Measurements from ENCODE around the gene MAML3. TPM values are rescaled to one million over a fixed set of nuclear protein-coding genes. Genes with fewer than 3 reads are reported as not detected.

Gene MAML3
- total RNA-seq, 2 experiments from 2014 or later: 2.5 to 2.9 TPM

DNA sequence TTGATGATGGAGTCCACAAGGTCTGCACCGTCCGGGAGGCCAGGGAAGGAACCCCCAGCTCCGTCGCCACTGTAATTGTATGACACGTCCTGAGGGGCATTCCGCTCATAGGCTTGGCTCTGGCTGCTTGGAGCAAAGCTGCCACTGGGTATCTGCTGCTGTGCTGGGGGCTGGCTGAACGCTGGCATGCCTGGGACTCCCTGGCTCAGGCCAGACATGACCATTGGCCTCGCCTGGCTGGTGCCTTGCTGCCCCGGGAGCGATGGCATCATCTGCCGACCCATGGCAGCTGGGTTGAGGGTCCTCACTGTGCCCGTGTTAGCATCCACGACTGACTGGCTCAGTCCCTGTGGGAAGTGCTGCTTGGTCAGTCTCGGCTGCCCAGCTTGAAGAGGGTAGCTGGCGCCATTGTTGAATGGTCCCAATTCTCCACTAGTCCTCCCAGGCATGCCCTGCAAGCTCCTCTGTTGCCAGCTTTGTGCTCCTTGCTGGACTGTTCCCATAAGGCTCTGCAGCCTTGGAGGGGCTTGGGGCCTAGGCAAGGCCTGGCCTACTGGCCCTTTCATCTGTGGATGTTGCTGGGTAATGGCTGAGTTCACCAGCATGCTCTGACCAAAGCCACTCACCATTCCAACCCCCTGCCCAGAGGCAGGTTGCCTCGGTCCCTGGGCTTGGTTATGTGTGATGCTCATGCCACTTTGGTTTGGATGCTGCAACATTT lies 434.4 kb downstream of the MAML3 start:
- H3K4me1 ChIP-seq (ENCODE audit: insufficient read depth, low read length): no peaks in the 10 kb centered on the region
- Mint-ChIP-seq H3K4me1 (ENCODE audit: low read depth) (no peaks in the 10 kb centered on the region), H3K36me3 (ENCODE audit: low read depth) (peaks cover 8% of the 10 kb centered on the region), H3K27me3 (no peaks in the 10 kb centered on the region), H3K9me3 (no peaks in the 10 kb centered on the region), H3K27ac (no peak overlapping the region), H3K4me3 (no peak overlapping the region)
- H3K27ac ChIP-seq (ENCODE audit: low read depth in 1 of 2, low read length in 2 of 2): no peak overlapping the region
- ATAC-seq (ENCODE audit: poor library complexity): no peak
- no peaks in the 10 kb centered on the region for H3K9me3 ChIP-seq (ENCODE audit: control insufficient read depth in 1 of 2, insufficient read depth in 1 of 2, low read length in 2 of 2)
- ChIA-PET CTCF (no interaction called here), POLR2A (no interaction called here)
- intact Hi-C loops (cut with DNase I, micrococcal nuclease): no loop called here
- TF ChIP-seq, protein P1, sequence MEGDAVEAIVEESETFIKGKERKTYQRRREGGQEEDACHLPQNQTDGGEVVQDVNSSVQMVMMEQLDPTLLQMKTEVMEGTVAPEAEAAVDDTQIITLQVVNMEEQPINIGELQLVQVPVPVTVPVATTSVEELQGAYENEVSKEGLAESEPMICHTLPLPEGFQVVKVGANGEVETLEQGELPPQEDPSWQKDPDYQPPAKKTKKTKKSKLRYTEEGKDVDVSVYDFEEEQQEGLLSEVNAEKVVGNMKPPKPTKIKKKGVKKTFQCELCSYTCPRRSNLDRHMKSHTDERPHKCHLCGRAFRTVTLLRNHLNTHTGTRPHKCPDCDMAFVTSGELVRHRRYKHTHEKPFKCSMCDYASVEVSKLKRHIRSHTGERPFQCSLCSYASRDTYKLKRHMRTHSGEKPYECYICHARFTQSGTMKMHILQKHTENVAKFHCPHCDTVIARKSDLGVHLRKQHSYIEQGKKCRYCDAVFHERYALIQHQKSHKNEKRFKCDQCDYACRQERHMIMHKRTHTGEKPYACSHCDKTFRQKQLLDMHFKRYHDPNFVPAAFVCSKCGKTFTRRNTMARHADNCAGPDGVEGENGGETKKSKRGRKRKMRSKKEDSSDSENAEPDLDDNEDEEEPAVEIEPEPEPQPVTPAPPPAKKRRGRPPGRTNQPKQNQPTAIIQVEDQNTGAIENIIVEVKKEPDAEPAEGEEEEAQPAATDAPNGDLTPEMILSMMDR (IDR thresholded peaks at IDR 0.05): no peak
- no peaks in the 10 kb centered on the region for H3K36me3 ChIP-seq (ENCODE audit: insufficient read depth, low read length)
- H3K4me3 ChIP-seq (ENCODE audit: low read length): no peak overlapping the region
- DNase-seq: no peak
- H3K27me3 ChIP-seq (ENCODE audit: control insufficient read depth in 1 of 2, insufficient read depth in 2 of 2, low read length in 2 of 2): no peaks in the 10 kb centered on the region

DNA sequence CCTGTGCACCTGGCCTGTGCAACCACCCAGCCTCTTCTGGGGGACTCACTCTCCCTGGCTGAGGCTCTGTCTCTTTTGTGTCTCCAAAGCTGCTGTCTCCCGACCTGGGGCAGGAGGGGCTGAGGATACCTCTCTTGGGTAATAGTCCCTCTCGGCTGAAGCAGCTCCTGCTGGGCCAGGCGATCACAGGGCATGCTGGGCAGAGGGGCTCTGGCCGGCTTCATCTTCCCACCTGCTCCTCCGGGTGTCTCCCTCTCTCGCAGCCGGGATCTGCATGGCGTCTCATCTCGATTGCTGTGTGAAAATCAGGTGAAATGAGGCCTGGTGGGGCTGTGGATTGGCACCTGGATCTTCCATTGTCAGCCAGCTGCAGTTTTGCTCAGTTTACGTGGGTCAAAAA lies 435.2 kb downstream of the MAML3 start:
- no peak overlapping the region for H3K27ac Mint-ChIP-seq
- no peak for ATAC-seq (ENCODE audit: poor library complexity)
- H3K4me3 ChIP-seq (ENCODE audit: low read length): no peak overlapping the region
- H3K27me3 Mint-ChIP-seq: no peaks in the 10 kb centered on the region
- no peak for DNase-seq
- H3K4me3 Mint-ChIP-seq: no peak overlapping the region
- H3K9me3 ChIP-seq (ENCODE audit: control insufficient read depth in 1 of 2, insufficient read depth in 1 of 2, low read length in 2 of 2): no peaks in the 10 kb centered on the region
- no peaks in the 10 kb centered on the region for H3K27me3 ChIP-seq (ENCODE audit: control insufficient read depth in 1 of 2, insufficient read depth in 2 of 2, low read length in 2 of 2)
- TF ChIP-seq, protein P1 (IDR thresholded peaks at IDR 0.05): no peak
- H3K9me3 Mint-ChIP-seq: no peaks in the 10 kb centered on the region
- H3K4me1 Mint-ChIP-seq (ENCODE audit: low read depth): no peaks in the 10 kb centered on the region
- H3K4me1 ChIP-seq (ENCODE audit: insufficient read depth, low read length): no peaks in the 10 kb centered on the region
- H3K36me3 Mint-ChIP-seq (ENCODE audit: low read depth): peaks cover 8% of the 10 kb centered on the region
- H3K27ac ChIP-seq (ENCODE audit: low read depth in 1 of 2, low read length in 2 of 2): no peak overlapping the region
- POLR2A ChIA-PET: no interaction called here
- H3K36me3 ChIP-seq (ENCODE audit: insufficient read depth, low read length): no peaks in the 10 kb centered on the region
- CTCF ChIA-PET: no interaction called here
- intact Hi-C loops (cut with DNase I, micrococcal nuclease): no loop called here

DNA sequence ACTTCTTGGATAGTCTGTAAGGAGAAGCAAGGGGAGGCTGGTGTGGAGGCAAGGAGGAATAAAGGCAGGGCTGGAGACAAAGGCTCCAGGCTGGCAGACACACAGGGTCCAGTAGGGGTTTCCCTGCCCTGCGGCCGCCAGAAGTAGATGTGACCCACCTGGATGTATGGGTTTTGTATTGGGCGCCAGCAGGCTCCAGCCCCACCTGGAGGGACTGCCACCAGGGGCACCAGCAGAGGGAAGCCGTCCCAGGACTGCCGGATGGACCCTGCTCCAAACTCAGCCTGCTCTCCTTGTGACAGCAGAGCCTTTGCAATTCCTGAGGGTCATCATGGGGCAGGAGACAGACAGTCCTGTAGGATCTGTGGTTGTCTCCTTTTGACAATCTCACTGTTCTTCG lies 435.6 kb downstream of the MAML3 start:
- POLR2A ChIA-PET: no interaction called here
- H3K9me3 ChIP-seq (ENCODE audit: control insufficient read depth in 1 of 2, insufficient read depth in 1 of 2, low read length in 2 of 2): no peaks in the 10 kb centered on the region
- no peaks in the 10 kb centered on the region for H3K4me1 ChIP-seq (ENCODE audit: insufficient read depth, low read length)
- intact Hi-C loops (cut with DNase I, micrococcal nuclease): no loop called here
- H3K36me3 ChIP-seq (ENCODE audit: insufficient read depth, low read length): no peaks in the 10 kb centered on the region
- Mint-ChIP-seq H3K9me3 (no peaks in the 10 kb centered on the region), H3K36me3 (ENCODE audit: low read depth) (peaks cover 8% of the 10 kb centered on the region), H3K27ac (no peak overlapping the region), H3K4me1 (ENCODE audit: low read depth) (no peaks in the 10 kb centered on the region), H3K4me3 (no peak overlapping the region), H3K27me3 (no peaks in the 10 kb centered on the region)
- TF ChIP-seq, protein P1 (IDR thresholded peaks at IDR 0.05): no peak
- no peak overlapping the region for H3K27ac ChIP-seq (ENCODE audit: low read depth in 1 of 2, low read length in 2 of 2)
- DNase-seq (no peak), ATAC-seq (ENCODE audit: poor library complexity) (no peak)
- no peaks in the 10 kb centered on the region for H3K27me3 ChIP-seq (ENCODE audit: control insufficient read depth in 1 of 2, insufficient read depth in 2 of 2, low read length in 2 of 2)
- CTCF ChIA-PET: no interaction called here
- H3K4me3 ChIP-seq (ENCODE audit: low read length): no peak overlapping the region

Measured in CD4-positive, alpha-beta T cell (primary cell).